Measurements from ENCODE around the gene MUC12. TPM values are rescaled to one million over a fixed set of nuclear protein-coding genes. Genes with fewer than 3 reads are reported as not detected.
"Not testable (repeated sequence)": the region's sequence is repeated elsewhere in the genome, so short reads cannot be mapped to it uniquely, and the experiment has no call there.

The MUC12 gene
- total and polyA plus RNA-seq, 9 of the 15 experiments (the other 6 are each of a cell fraction or from before 2014, with no cell fraction given), result 0.23 to 1.2 (median 0.79) TPM; not detected in 1

- H3K9me1 ChIP-seq (ENCODE audit: control insufficient read depth, insufficient read depth, low read length); intact Hi-C loops (cut with micrococcal nuclease); H3K36me3 ChIP-seq (ENCODE audit: control insufficient read depth, insufficient read depth, low read length); H3K79me2 ChIP-seq (ENCODE audit: control insufficient read depth, insufficient read depth, low read length); H3K4me3 ChIP-seq; H3K9ac ChIP-seq (ENCODE audit: insufficient read depth in 1 of 2, low read depth in 2 of 2, low read length in 2 of 2); H3K4me1 ChIP-seq (replicated peaks in 1 of 2; ENCODE audit: control insufficient read depth in 2 of 2, insufficient read depth in 2 of 2, low read length in 2 of 2); CTCF ChIA-PET (ENCODE audit: low intra/inter-chr PET ratio); DNase-seq (ENCODE audit: extremely low read depth in 1 of 4, low spot score in 3 of 4); H3K9me3 ChIP-seq (replicated peaks; ENCODE audit: control insufficient read depth, insufficient read depth, low read depth, low read length); H3K4me2 ChIP-seq (ENCODE audit: insufficient read depth, low read length); FAIRE-seq; H3K27ac ChIP-seq (ENCODE audit: extremely low read depth, low read depth, low read length); ATAC-seq; H4K20me1 ChIP-seq (replicated peaks; ENCODE audit: control insufficient read depth, insufficient read depth, low read length); in situ Hi-C loops (cut with MboI); H2AFZ ChIP-seq (ENCODE audit: low read depth, low read length); BruUV-seq (replicated peaks); POLR2A ChIA-PET: not testable (repeated sequence)
- peak; percentile 45; the same call in 1 of the 2 replicates for TF ChIP-seq ETS1 (conservative IDR thresholded peaks at IDR 0.05; ENCODE audit: control insufficient read depth, low read depth, low read length)
- peaks cover 31 to 38% of the 10 kb centered on the region in 2 experiments for H3K27me3 ChIP-seq (ENCODE audit: control insufficient read depth in 2 of 2, insufficient read depth in 2 of 2, low read length in 2 of 2)
- under 1% methylated on average over 11 of the region's 12 CpGs for WGBS (ENCODE audit: insufficient coverage, low coverage, missing lambda C conversion rate)
These were observed 22.9 kb downstream of the MUC12 start for GRCh38 chr7:100992280-100992679.

GRCh38 chr7:100994671-100995070, 25.3 kb downstream of the MUC12 start:
- ATAC-seq; POLR2A ChIA-PET; H3K4me2 ChIP-seq (ENCODE audit: insufficient read depth, low read length); H3K4me3 ChIP-seq; FAIRE-seq; H3K9ac ChIP-seq (ENCODE audit: insufficient read depth in 1 of 2, low read depth in 2 of 2, low read length in 2 of 2); in situ Hi-C loops (cut with MboI); H3K36me3 ChIP-seq (ENCODE audit: control insufficient read depth, insufficient read depth, low read length); H2AFZ ChIP-seq (ENCODE audit: low read depth, low read length); H3K4me1 ChIP-seq (replicated peaks in 1 of 2; ENCODE audit: control insufficient read depth in 2 of 2, insufficient read depth in 2 of 2, low read length in 2 of 2); H3K79me2 ChIP-seq (ENCODE audit: control insufficient read depth, insufficient read depth, low read length); H3K9me1 ChIP-seq (ENCODE audit: control insufficient read depth, insufficient read depth, low read length); H4K20me1 ChIP-seq (replicated peaks; ENCODE audit: control insufficient read depth, insufficient read depth, low read length); DNase-seq (ENCODE audit: extremely low read depth in 1 of 4, low spot score in 3 of 4); CTCF ChIA-PET (ENCODE audit: low intra/inter-chr PET ratio); intact Hi-C loops (cut with micrococcal nuclease); BruUV-seq (replicated peaks); H3K9me3 ChIP-seq (replicated peaks; ENCODE audit: control insufficient read depth, insufficient read depth, low read depth, low read length); H3K27ac ChIP-seq (ENCODE audit: extremely low read depth, low read depth, low read length): not testable (repeated sequence)
- WGBS (ENCODE audit: insufficient coverage, low coverage, missing lambda C conversion rate), result no CpG with 5 or more reads among the region's 9 CpGs
- peaks cover 29 to 34% of the 10 kb centered on the region in 2 experiments for H3K27me3 ChIP-seq (ENCODE audit: control insufficient read depth in 2 of 2, insufficient read depth in 2 of 2, low read length in 2 of 2)

GRCh38 chr7:100998530-100998929, 29.2 kb downstream of the MUC12 start:
- H3K27ac ChIP-seq (ENCODE audit: extremely low read depth, low read depth, low read length); H3K9ac ChIP-seq (ENCODE audit: insufficient read depth in 1 of 2, low read depth in 2 of 2, low read length in 2 of 2); H4K20me1 ChIP-seq (replicated peaks; ENCODE audit: control insufficient read depth, insufficient read depth, low read length); in situ Hi-C loops (cut with MboI); intact Hi-C loops (cut with micrococcal nuclease); H3K36me3 ChIP-seq (ENCODE audit: control insufficient read depth, insufficient read depth, low read length); H3K9me3 ChIP-seq (replicated peaks; ENCODE audit: control insufficient read depth, insufficient read depth, low read depth, low read length); H3K79me2 ChIP-seq (ENCODE audit: control insufficient read depth, insufficient read depth, low read length); H3K4me3 ChIP-seq; DNase-seq (ENCODE audit: extremely low read depth in 1 of 4, low spot score in 3 of 4); H2AFZ ChIP-seq (ENCODE audit: low read depth, low read length); H3K4me1 ChIP-seq (replicated peaks in 1 of 2; ENCODE audit: control insufficient read depth in 2 of 2, insufficient read depth in 2 of 2, low read length in 2 of 2); ATAC-seq; CTCF ChIA-PET (ENCODE audit: low intra/inter-chr PET ratio); FAIRE-seq; BruUV-seq (replicated peaks); H3K9me1 ChIP-seq (ENCODE audit: control insufficient read depth, insufficient read depth, low read length); H3K4me2 ChIP-seq (ENCODE audit: insufficient read depth, low read length); POLR2A ChIA-PET: not testable (repeated sequence)
- 2% methylated on average over 4 of the region's 10 CpGs for WGBS (ENCODE audit: insufficient coverage, low coverage, missing lambda C conversion rate)
- peaks cover 2 to 13% of the 10 kb centered on the region in 2 experiments; a peak in 3 of 5 replicates for H3K27me3 ChIP-seq (ENCODE audit: control insufficient read depth in 2 of 2, insufficient read depth in 2 of 2, low read length in 2 of 2)

Data from K562 (cell line).